Transverse colon (tissue), 4 donors: Measurements from ENCODE around the gene NUP98. TPM values are rescaled to one million over a fixed set of nuclear protein-coding genes. Genes with fewer than 3 reads are reported as not detected.

Experiments used
- DNase-seq: peaks from one replicate; pipeline ENCODE4 v3.0.0-alpha.2; 2019
- H3K27ac ChIP-seq, 4 donors: fragments of 200-600 bp; sonication (generic); 2 replicates each; pipeline ENCODE4 v1.5.1; 2016 to 2018; ENCODE audit warnings: inconsistent platforms in 4 of 4
- H3K27me3 ChIP-seq: fragments of 200-600 bp; sonication (generic); 2 replicates; pipeline ENCODE4 v1.5.1; 2017; ENCODE audit warnings: inconsistent platforms
- H3K36me3 ChIP-seq, 4 donors: fragments of 200-600 bp; sonication (generic); 2 replicates each; pipeline ENCODE4 v1.5.1; 2017 to 2019; ENCODE audit warnings: inconsistent platforms in 4 of 4
- H3K4me1 ChIP-seq, 4 donors: fragments of 200-600 bp; sonication (generic); 2 replicates each; pipeline ENCODE4 v1.5.1; 2017 to 2020; ENCODE audit warnings: inconsistent platforms in 4 of 4
- H3K4me3 ChIP-seq, 4 donors: fragments of 200-600 bp; sonication (generic); 1 replicate in 1 of 4; 2 replicates in 3 of 4; pipeline versions ENCODE4 v1.5.1 to v1.6.1; 2017 to 2019; ENCODE audit warnings: inconsistent platforms in 4 of 4
- H3K9me3 ChIP-seq, 2 donors: fragments of 200-600 bp; sonication (generic); 2 replicates each; pipeline ENCODE4 v1.5.1; 2017 to 2019; ENCODE audit warnings: inconsistent platforms in 2 of 2
- CTCF ChIP-seq, 5 experiments: fragments of 200-600 bp in 3 of 5; fragments of 450-650 bp in 2 of 5; sonication (generic) in 3 of 5; IDR thresholded peaks; 1 replicate in 2 of 5; 2 replicates in 3 of 5; pipeline ENCODE4 v1.5.1; 2016 to 2017; ENCODE audit warnings: antibody characterized with exemption in 5 of 5, inconsistent platforms in 3 of 5, mild to moderate bottlenecking in 2 of 5, moderate library complexity in 1 of 5
- EP300 ChIP-seq: sonication (generic); formaldehyde crosslinking; IDR thresholded peaks from one replicate; pipeline ENCODE4 v1.6.1; 2017; ENCODE audit warnings: antibody characterized with exemption, low read depth
- POLR2A ChIP-seq: fragments of 450-650 bp; IDR thresholded peaks from one replicate; pipeline ENCODE4 v1.6.1; 2016; ENCODE audit warnings: antibody characterized with exemption, mild to moderate bottlenecking, moderate library complexity
- POLR2AphosphoS5 ChIP-seq, 3 donors: sonication (generic); formaldehyde crosslinking; IDR thresholded peaks; one replicate each; pipeline ENCODE4 v1.6.1; 2016; ENCODE audit warnings: antibody characterized with exemption in 3 of 3
- WGBS, 2 donors: methylation state at CpG; one replicate each; pipeline ENCODE4 v1.1.5; 2018; ENCODE audit warnings: low coverage in 1 of 2; 5-methylcytosine and 5-hydroxymethylcytosine counted together
- in situ Hi-C, 4 donors: fragments of 200-750 bp; cut with MboI; loops; one replicate each; pipeline versions ENCODE4 v1.15.0 to v1.15.1; 2017; ENCODE audit warnings: low sequenced_read_pairs in 3 of 4, low pct_ligation_motif_present in 1 of 4, low pct_unique_long_range_greater_than_20kb in 1 of 4
- intact Hi-C: fragments of 100-400 bp; cut with DNase I; formaldehyde crosslinking; loops from one replicate; pipeline ENCODE4 v1.15.1; 2023; ENCODE audit warnings: low total_unique reads
- total RNA-seq, 4 donors: library from RNA; depleted of rRNA; stranded (reverse); fragments of >200 nt; gene quantifications; one replicate each; pipeline ENCODE4 v1.1.0, GENCODE V29; 2016

NUP98 gene
- total RNA-seq, 4 donors from 2014 or later = 37.0 to 103 (median 72.4) TPM

- intact Hi-C loops = no loop called here
- H3K27ac ChIP-seq = no peak overlapping the region
- H3K9me3 ChIP-seq = no peaks in the 10 kb centered on the region
- H3K27me3 ChIP-seq = no peaks in the 10 kb centered on the region
- H3K36me3 ChIP-seq = peaks cover 0 to 60% (median 26%) of the 10 kb centered on the region in 4 donors
- peaks cover 0 to 3% (median 0%) of the 10 kb centered on the region in 4 donors for H3K4me1 ChIP-seq
- H3K4me3 ChIP-seq = no peak overlapping the region
- in situ Hi-C loops = no loop called here
- DNase-seq = no peak
- TF ChIP-seq POLR2A (no peak), EP300 (no peak), CTCF (IDR thresholded peaks at IDR 0.05) (no peak), POLR2AphosphoS5 (IDR thresholded peaks at IDR 0.05) (no peak)
- WGBS, 2 donors = 44 to 52% methylated on average over 5 to 6 of the region's 6 CpGs
Observed at GRCh38 chr11:3712274-3712673, 85.1 kb downstream of the NUP98 start.

- H3K4me1 ChIP-seq = peaks cover 0 to 3% (median 0%) of the 10 kb centered on the region in 4 donors
- in situ Hi-C loops = no loop called here
Observed at GRCh38 chr11:3710485-3711259, 86.7 kb downstream of the NUP98 start.

GRCh38 chr11:3709977-3710376, 87.4 kb downstream of the NUP98 start:
- no peaks in the 10 kb centered on the region for H3K27me3 ChIP-seq
- in situ Hi-C loops = no loop called here
- H3K36me3 ChIP-seq = peaks cover 0 to 50% (median 18%) of the 10 kb centered on the region in 4 donors
- peaks cover 0 to 3% (median 0%) of the 10 kb centered on the region in 4 donors for H3K4me1 ChIP-seq
- no peak overlapping the region for H3K4me3 ChIP-seq
- intact Hi-C loops = no loop called here
- no peak overlapping the region for H3K27ac ChIP-seq
- H3K9me3 ChIP-seq = no peaks in the 10 kb centered on the region
- DNase-seq = no peak
- TF ChIP-seq EP300 = no peak
- no peak for TF ChIP-seq POLR2A
- no peak for TF ChIP-seq POLR2AphosphoS5 (IDR thresholded peaks at IDR 0.05)
- TF ChIP-seq CTCF (IDR thresholded peaks at IDR 0.05) = no peak
- WGBS, 2 donors = 94% methylated on average over 1 of the region's 1 CpG; no CpG with 5 or more reads in 1 of the 2 donors

More at GRCh38 chr11:3710485-3711259, 86.7 kb downstream of the NUP98 start:
- no peaks in the 10 kb centered on the region for H3K9me3 ChIP-seq
- TF ChIP-seq POLR2A = no peak
- TF ChIP-seq EP300 = no peak
- no peak for TF ChIP-seq POLR2AphosphoS5 (IDR thresholded peaks at IDR 0.05)
- TF ChIP-seq CTCF (IDR thresholded peaks at IDR 0.05) = no peak
- DNase-seq = no peak
- no peak overlapping the region for H3K4me3 ChIP-seq
- intact Hi-C loops = no loop called here
- no peak overlapping the region for H3K27ac ChIP-seq
- 93 to 100% methylated on average over 3 to 4 of the region's 4 CpGs for WGBS, 2 donors
- peaks cover 0 to 50% (median 20%) of the 10 kb centered on the region in 4 donors for H3K36me3 ChIP-seq
- no peaks in the 10 kb centered on the region for H3K27me3 ChIP-seq

- no peaks in the 10 kb centered on the region for H3K4me1 ChIP-seq
- no peak for DNase-seq
- H3K27ac ChIP-seq = no peak overlapping the region
- H3K27me3 ChIP-seq = no peaks in the 10 kb centered on the region
- WGBS, 2 donors = 93 to 94% methylated on average over 2 of the region's 2 CpGs
- H3K4me3 ChIP-seq = no peak overlapping the region
- H3K36me3 ChIP-seq = peaks cover 0 to 56% (median 17%) of the 10 kb centered on the region in 4 donors
- in situ Hi-C loops (no loop called here), intact Hi-C loops (no loop called here)
- no peaks in the 10 kb centered on the region for H3K9me3 ChIP-seq
- TF ChIP-seq CTCF (IDR thresholded peaks at IDR 0.05) = no peak
- no peak for TF ChIP-seq POLR2AphosphoS5 (IDR thresholded peaks at IDR 0.05)
- TF ChIP-seq POLR2A = no peak
- TF ChIP-seq EP300 = no peak
Observed at GRCh38 chr11:3707176-3707575, 90.2 kb downstream of the NUP98 start.
